ENCODE measurements around the gene MPRIP.
A peak's percentile ranks its signal among the peaks of the same experiment; 100 is the strongest.

The MPRIP gene

DNA sequence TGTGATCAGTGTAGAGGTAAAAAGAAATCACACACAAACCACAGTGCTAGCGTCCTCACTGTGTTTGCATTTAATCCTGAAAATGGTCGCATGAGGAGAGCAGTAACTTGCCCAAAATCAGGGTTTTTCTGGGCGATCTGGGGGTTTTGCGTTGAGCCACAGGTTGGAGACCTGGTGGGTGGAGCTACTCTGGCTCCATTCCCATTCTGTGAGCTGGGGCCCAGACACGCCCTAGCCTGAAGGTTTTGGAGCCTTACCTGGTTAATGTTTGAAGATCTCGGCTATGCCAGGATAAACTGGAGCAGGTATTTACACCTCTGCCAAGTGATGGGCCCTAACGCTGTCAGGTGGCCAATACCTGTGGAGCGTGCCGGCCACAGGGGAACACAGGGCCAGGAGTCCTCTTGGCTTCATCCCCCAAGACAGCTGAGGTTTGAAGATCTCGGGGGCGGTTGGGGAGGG is 48.4 kb downstream of the MPRIP start:
- no peak for DNase-seq

DNA sequence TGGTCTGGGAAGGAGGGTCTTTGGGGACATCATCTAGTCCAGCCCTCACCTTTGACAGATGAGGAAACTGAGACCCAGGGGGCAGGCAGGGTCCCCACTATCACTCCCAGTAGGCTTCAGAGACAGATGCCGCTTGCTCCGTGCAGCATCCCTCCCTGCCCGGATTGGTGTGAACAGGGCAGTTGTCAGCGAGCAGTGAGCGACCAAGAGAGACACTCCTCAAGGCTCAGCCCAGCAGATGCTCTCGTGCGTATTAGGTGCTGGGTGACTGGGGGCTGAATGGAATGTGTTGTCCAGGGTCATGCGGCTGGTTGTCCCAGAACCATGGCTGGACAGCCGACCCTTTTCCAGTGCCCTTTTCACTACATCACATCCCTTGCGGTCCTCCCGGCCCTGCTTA is 49.0 kb downstream of the MPRIP start:
- DNase-seq: no peak

DNA sequence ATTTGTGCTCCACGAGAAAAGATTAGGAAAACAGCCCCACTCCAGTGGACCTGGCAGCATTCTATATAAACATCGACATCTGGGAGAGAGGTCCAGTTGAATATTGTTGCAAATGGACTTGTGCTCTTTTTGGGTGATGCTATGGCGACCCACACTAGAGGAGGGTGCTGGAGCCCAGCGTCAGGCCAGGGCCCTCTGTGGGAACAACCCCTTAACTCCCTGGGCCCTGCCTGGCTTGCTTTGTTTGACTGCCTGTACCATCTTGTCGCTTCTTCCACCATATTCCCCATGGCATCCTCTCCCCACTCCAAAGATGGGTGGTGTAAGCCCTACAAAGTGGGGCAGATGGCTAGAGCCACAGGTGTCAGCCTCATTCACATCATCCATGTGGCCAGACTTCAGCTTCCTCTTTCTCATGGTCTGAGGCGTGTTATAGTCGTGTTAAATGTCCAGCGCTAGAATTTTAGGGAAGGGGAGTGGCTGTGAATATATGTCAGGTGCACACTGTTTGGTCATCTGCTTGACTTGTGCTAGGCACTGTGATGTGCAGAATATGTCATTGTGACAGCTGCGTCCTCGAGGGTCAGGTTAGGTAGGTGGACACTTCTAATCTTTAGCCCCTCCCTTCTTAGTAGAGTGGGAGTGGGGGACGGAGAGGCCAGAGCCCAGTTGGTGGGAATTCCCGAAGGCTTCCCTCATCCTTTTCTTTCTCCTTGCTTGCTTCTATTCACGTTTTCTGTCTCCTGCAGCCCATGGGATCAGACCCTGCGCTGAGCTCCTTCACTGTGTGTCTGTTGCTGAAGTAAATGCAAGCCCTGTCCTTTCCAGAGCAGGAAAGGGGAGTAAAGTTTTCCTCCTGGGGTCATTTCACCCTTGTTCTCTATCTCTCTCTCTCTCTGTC is 49.8 kb downstream of the MPRIP start:
- peak; percentile 55 for DNase-seq

DNA sequence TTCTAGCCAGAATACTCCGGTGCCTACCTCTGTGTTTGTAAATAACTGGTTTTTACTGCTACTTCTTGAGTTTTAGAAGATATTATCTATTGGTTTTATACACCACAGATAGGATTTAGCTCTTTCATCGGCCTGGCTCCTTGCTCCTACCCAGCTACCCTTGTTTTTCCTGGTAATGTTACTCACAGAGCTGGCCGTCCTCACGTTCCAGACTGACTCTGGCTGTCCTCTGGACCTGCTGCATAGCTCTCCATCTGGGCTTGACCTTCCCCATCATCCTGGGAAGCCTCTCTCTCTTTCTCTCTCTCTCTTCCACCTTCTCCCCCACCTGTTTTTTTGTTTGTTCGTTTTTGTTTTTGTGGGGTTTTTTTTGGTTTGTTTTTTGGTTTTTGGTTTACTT is 51.5 kb downstream of the MPRIP start:
- DNase-seq: no peak

DNA sequence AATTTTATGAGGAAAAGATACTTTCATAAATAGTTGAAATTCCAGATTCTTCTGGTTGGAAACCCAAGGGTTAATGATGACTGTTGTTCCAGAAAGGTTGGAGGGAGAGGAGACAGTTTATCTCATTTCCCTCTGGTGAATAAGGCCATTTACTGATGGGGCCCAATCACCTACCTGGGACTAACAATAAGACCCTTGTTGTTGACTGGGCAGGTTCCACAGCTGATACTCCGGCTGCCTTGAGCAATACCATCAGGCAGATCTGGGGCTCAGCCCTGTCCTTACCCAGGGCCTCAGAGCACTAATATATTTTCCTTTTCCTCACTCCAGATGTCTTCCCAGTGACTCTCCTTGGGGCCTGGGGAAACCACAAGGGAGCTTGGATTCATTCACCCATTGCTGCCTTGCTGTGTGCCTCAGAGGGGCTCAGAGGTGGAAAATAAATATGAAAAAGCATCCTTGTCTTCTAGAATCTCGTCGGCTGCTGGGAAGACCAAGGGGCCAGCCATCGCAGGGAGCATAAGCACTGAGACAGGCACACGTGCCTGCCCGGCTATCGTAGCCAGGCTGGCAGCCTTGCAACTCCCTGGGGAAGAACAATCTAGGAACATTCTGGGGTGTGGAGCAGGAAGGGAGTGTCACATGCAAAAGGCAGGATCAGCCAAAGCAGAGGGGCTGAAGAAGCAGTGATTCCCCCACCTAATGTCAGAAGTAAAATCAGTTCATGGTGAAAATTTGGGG is 54.4 kb downstream of the MPRIP start:
- DNase-seq: no peak

DNA sequence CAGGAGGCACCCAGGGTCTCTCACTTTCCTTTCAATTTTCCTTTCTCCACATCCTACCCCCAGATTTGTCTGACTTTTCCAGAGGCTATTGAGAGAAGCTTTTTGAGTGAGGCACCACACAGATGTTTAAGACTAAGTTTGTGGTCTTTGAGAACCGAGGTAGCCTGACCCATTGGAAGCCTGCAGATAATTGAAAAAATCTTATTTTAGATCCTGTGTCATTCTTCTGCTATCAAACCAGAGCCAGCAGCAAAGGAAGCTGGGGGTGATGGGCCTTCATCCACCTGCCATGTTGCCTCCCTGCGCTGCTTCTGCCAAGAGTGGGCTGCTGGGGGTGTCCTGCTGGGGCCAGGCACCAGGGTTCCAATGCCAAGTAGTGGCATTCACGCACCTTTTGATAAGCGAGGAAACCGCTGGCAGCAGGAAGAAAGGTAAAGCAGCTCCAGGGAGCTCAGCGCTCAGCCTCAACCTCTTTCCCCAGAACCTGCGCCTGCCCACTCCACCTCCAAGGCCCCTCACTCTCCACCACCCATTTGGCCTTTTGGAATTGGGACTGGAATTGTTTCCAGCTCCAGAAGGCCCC is 55.6 kb downstream of the MPRIP start:
- DNase-seq: no peak

DNA sequence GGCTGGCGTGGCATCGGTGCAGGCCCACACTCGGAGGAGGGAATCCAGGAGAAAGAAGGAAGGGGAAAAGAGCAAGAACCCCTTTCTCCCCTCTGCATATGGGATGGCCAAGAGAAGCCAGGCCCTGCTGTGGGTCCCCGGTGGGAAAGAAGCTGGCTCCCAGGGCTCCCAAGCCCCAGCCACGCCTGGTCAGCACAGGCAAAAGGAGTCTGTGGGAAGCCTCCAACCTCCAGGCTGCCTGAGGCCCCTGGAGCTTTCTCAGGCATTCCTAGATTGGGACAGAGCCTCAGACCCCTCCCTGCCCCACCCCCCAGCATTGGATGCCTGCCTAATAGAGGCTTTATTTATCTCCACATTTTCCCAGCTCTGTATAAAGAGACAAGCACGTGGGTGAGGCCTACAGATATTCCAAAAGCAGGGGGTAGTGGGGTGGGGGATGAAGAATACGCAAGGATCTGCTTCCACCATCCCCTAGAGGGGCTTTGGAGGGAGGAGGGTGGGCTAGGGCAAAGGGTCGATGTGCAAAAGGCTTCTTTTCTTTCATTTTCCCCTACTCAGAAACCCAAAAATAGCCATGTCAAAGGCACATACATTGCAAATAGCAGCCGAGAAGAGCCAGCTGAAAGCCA is 56.4 kb downstream of the MPRIP start:
- no peak for DNase-seq

DNA sequence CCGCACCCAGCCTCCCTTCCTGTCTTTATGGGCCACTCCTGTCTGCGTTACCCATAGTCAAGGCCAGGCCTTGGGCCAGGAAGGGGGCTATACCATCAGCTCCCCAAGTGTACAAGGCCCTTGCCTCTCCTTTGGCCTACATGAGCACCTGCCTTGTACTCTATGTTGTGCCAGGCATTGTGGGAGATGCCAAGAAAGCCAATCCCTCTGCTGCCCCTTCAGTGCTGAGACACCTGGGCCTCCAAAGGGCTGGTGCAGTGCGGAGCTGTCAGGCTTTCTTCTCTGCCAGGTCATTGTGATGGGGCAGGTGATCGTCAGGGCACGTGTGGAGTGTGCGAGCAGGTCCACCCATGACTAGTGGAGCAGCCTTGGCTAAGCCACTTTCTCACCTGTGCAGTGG is 59.9 kb downstream of the MPRIP start:
- DNase-seq: no peak

DNA sequence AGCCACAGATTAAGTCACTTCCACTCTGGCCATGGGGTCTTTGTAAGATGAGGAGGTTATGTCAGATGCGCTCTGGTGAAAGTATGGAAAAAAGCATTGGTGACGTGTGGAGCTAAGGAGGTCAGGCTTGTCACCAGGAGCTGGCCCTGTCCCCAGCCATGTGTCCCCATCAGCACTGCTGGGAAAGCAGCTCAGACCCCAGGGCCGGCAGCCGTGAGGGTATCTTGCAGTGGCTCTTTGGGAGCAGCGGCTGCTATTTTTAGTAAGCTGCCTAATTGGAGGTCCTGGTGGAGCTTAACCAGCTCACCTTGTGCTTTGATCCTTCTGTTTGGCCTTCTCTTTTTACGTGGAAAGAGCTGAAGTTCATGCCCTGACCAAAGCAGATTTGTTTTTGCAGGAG is 60.9 kb downstream of the MPRIP start:
- DNase-seq: no peak

DNA sequence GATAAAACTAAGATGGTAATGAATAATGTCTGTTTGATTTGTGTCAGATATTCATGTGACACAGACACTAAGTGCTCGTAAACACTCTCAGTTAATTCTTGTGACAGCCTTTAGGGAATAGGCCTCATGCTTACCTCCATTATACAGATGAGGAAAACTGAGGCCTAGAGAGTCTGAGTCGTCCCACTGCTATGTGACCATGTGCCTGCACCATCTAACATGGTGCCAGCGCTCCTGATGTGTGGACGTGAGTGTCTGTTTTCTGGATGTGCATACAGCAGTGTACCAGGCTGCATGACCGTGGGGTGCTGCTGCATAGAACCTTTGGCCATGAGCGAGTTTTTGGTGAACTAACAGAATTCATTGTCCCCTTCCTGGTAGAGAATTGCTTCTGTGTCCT is 61.8 kb downstream of the MPRIP start:
- no peak for DNase-seq

DNA sequence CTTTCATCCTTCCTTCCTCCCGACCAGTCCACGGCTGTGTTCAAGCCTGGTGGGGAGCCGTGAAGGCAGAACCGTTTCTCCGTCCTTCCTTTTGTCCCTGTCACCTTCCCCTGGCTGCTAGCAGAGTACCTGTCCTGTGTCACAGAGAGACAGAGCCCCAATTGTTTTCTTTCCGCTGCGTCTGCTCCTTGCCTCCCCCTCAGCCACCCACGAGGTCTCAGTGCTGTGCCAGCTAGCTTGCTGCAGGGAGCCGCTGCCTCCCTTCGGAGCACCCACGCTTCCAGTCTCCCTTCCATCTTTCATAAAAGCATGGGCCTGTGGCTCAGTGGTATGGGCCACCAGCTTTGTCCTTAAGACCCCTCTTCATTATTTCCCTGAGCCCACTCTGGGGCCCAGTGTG is 62.2 kb downstream of the MPRIP start:
- DNase-seq: no peak

DNA sequence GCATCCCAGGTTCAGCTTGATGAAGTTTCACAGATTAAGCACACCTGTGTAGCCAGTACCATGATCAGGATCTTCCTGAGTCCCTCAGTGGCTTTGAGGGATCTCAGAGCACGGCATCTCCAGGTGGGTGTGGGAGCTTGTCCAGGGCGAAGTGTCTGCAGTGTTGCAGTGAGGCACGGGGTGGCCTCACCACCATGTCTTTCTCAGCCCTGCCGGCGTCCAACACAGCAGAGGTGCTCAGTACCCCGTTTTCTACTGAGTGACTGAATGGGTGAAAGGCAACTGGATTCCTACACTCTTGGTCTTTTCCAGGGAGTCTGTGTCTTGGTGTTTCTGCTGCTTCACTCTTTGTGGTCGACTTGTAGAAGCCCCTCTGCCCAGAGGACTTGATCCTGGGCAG is 63.7 kb downstream of the MPRIP start:
- DNase-seq: no peak

DNA sequence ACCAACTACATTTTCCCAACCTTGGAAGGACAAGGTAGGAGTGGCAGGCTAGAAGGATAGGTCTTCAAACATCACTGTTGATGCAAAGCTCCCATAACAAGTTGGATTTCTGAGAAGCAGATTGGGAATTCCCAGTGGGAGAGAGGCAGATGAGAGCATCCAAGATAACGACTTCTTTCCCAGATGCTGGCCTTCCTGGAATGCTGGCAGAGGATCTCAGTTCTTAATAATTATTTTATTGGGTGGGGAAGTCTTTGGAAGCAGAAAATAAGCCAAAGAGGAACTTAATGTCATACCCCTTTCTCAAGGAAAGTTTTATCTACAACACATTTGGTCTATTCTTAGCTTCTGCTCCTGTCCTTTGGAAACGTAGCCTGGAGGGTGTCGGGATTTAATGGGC is 64.5 kb downstream of the MPRIP start:
- no peak for DNase-seq

DNA sequence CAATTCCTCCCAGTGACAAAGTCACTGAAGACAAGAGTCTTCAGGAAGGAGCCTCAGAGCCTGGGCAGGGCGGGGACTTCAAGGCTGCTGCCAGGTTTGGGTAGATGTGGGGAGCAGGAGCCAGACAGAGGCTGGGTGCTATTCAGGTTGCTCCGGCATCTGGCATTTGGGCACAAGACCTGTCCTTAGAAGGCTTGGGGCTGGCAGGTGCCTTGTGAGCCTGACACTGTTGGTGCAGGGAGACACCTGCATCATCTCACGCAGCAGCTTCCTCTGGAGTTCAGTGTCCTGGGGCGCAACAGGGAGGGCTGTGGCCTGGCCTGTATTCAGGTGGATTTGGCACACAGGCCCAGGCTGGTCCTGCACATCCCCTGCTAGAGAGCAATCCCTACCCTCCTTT is 65.0 kb downstream of the MPRIP start:
- DNase-seq: no peak

DNA sequence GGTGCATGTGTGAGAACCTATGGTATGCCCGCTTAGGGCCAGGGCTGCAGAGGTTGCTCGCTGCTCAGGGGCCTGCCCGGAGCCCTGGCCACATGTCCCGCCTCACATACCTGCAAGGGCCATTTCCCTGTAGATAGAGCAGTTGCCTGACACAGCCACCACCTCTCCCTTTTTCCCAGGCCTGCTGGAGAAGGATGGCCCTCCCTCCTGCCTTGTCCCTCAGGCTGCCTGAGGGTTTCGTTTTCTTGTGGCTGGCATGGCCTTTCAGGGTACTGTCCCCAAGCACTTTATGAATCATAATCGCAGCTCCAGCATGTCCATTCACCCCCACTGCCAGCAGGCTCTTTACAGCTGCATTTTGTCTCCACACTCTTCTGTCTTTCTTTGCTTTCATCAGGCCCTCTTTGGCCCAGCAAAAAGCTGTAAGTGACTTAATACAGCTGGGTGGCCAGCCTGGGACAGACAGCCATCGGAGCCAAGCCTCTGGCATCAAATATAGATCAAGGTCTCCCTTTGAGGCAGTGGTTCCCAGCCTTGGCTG is 65.7 kb downstream of the MPRIP start:
- no peak for DNase-seq

DNA sequence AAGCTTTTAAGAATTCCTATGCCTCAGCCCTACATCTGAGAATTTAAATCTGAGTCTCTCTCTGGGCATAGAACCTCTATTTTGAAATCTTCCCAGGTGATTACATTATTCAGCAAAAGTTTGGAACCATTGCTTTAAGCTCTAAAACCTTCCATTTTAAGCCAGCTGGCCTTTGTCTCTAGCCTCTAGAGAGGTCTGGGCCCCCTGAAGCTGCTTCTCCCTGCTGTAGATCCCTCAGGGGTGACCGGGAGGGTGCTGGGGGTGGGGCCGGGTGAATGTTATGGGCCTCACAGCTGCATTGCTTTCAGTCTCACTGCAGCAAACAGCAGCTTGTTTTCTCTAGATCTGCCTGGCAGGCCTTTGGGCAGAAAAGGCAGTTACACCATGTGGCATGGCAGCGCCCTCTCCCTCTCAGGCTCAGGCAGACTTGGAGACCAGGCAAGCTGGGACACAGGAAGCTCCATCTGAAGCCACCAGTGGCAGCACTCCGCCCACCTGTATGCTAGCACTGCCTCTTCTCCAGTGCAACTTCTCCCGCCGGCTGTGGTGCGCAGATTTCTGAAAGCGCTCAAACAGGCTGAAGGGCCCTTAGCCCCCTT is 66.3 kb downstream of the MPRIP start:
- no peak for DNase-seq

DNA sequence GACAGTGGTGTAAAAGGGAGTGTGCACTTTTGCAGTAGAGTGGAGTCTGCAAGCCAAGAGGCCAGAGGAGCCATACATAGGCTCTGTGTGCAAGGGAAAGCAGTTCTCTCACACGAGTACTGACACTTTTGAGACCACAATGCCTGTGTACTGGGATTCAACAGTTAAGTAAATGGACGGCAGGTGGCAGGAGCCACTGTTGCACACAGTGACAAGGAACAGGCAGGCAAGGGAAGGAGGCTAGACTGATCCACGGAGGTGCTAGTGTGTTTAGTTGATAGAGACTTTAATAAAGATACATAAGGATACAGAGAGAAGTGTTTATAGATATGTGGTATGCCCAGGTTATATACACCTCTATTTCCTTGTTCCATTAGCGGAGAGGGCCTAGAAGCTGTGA is 67.0 kb downstream of the MPRIP start:
- DNase-seq: no peak

DNA sequence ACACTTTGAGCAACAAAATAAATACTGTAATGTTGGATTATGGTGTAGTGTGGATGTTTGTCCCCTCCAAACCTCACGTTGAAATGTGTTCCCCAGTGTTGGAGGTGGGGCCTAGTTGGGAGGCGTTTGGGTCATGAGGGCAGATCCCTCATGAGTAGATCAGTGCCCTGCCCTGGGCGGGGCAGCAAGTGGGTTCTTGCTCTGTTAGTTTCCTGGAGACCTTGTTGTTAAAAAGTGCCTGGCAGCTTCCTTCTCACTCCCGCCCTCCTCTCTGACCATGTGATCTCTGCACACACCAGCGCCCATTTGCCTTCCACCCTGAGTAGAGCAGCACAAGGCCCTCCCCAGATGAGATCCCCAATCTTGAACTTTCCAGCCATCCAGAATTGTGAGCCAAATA is 67.7 kb downstream of the MPRIP start:
- no peak for DNase-seq

DNA sequence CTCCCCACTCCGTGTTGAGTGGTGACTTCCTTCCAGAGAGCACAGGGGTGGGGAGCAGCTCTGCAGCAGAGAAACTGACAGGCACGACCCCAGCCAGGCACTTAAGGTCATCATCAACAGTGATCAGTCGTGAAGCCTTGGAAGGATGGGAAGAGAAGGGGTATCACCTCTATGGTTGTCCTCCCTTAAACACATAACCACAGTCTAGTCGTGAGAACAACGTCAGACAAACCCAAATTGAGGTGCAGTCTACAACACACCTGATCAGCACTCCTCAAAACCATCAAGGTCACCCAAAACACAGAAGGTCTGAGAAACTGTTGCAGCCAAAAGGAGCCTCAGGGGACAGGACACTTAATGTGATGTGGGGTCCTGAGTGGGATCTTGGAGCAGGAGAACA is 68.3 kb downstream of the MPRIP start:
- DNase-seq: no peak

DNA sequence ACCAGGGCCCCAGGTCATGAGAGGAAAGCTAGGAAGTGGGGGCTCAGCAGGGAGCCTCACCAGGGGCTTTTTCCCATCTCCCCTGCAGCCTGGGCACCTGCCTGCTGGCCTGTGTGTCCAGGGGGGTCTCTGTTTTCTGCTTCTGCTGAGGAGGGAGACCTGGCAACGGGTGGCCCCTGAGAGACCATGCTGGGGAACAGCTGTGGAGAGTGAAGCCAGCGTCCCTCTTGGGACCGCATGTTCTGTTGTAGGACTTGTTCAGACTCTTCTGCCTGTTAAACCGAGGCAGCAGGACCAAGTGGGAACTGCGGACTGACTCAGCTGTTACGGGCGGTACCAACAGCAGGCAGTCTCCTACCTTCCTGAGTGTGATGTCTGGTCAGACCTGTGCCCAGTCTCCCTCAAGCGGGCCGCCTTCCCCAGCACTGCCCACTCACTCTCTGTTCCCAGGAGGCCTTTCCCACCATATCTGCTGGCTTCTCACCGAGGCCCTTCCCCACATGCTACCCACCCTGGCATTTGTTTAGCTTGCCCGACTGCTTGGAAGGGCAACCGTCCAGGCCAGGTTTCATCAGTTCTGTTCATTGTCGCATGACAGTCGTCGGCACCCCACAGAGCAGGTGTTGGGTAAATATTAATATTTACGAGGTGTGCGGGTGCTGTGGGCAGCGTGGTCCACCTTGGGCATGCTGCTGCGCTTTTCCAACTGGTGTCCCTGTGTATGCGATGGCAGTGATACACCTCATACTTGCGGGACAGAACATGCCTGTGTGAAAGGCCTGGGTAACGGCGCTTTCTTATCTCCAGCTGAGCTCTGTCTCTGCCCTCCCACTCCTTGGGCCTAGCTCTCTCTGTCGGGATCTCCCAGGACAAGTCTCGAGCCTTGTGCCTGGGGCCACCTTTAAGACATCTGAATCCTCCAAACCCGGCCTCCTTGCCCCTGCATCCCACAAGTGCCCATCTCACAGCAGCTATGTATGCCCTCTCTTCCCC is 69.4 kb downstream of the MPRIP start:
- DNase-seq: no peak

DNA sequence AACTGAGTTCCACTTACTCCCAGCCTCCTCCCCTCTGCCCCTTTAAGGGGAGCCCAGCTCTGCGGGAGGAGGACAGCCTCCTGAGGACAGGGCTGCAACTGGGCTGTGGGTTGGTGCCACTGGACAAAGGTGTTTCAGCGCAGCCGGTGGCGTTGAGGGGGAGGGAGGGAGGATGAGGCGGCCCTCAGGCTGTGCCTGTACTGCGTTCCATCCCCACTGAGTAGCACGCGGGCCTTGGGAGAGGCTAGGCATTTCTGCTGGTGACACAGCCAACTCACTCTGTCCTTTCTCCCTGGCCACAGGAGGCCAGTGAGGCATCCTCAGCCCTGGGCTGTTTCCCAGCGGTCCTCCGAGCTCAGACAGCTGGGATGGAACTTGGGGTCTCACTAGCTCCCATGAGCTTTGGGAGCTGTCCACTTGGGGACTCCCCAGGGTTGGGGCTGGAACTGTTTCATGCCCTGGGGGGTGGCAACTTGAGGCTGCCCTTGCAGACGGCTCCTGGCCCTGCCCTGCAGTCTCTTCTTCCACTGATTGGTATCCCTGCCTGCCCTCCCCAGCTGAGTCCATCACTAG is 70.5 kb downstream of the MPRIP start:
- DNase-seq: no peak
